ENCODE measurements around the gene ALLC. TPM values are rescaled to one million over a fixed set of nuclear protein-coding genes. Genes with fewer than 3 reads are reported as not detected.

Gene ALLC
- total RNA-seq, 4 donors from 2014 or later: not detected

- 64% methylated on average over 3 of the region's 3 CpGs for WGBS
- no peak for DNase-seq (ENCODE audit: extremely low spot score)
- Histone ChIP-seq H3K4me3 (no peak overlapping the region), H3K27ac (replicated peaks in 1 of 4) (no peak overlapping the region), H3K36me3 (no peaks in the 10 kb centered on the region), H3K4me1 (peaks cover 0 to 5% (median 0%) of the 10 kb centered on the region in 4 donors), H3K27me3 (peaks cover 0 to 16% (median 0%) of the 10 kb centered on the region in 4 donors), H3K9me3 (no peaks in the 10 kb centered on the region)
- intact Hi-C loops (cut with DNase I): no loop called here
- TF ChIP-seq EP300 (IDR thresholded peaks at IDR 0.05) (no peak), POLR2A (IDR thresholded peaks at IDR 0.05; ENCODE audit: low read depth) (no peak), POLR2AphosphoS5 (IDR thresholded peaks at IDR 0.05) (no peak), CTCF (IDR thresholded peaks at IDR 0.05) (no peak)
Measured at GRCh38 chr2:3712424-3712823, 54.4 kb downstream of the ALLC start.

GRCh38 chr2:3712831-3713503, 55.0 kb downstream of the ALLC start:
- H3K9me3 ChIP-seq: no peaks in the 10 kb centered on the region
- intact Hi-C loops (cut with DNase I): no loop called here
- 48% methylated on average over 9 of the region's 10 CpGs for WGBS
- TF ChIP-seq POLR2AphosphoS5 (IDR thresholded peaks at IDR 0.05) (no peak), POLR2A (IDR thresholded peaks at IDR 0.05; ENCODE audit: low read depth) (no peak), CTCF (IDR thresholded peaks at IDR 0.05) (no peak), EP300 (IDR thresholded peaks at IDR 0.05) (no peak)
- peaks cover 0 to 10% (median 0%) of the 10 kb centered on the region in 4 donors for H3K27me3 ChIP-seq
- H3K4me3 ChIP-seq: no peak overlapping the region
- peaks cover 0 to 5% (median 0%) of the 10 kb centered on the region in 4 donors for H3K4me1 ChIP-seq
- no peaks in the 10 kb centered on the region for H3K36me3 ChIP-seq
- no peak overlapping the region for H3K27ac ChIP-seq (replicated peaks in 1 of 4)
- DNase-seq (ENCODE audit: extremely low spot score): peak; percentile 84

GRCh38 chr2:3718679-3719078, 60.7 kb downstream of the ALLC start:
- TF ChIP-seq POLR2AphosphoS5 (IDR thresholded peaks at IDR 0.05) (no peak), CTCF (IDR thresholded peaks at IDR 0.05) (no peak), EP300 (IDR thresholded peaks at IDR 0.05) (no peak), POLR2A (IDR thresholded peaks at IDR 0.05; ENCODE audit: low read depth) (no peak)
- Histone ChIP-seq H3K27me3 (no peaks in the 10 kb centered on the region), H3K4me3 (no peak overlapping the region), H3K27ac (replicated peaks in 1 of 4) (no peak overlapping the region), H3K4me1 (no peaks in the 10 kb centered on the region), H3K9me3 (no peaks in the 10 kb centered on the region), H3K36me3 (no peaks in the 10 kb centered on the region)
- intact Hi-C loops (cut with DNase I): no loop called here
- 68% methylated on average over 8 of the region's 8 CpGs for WGBS
- no peak for DNase-seq (ENCODE audit: extremely low spot score)

GRCh38 chr2:3725002-3725401, 67.0 kb downstream of the ALLC start:
- 59% methylated on average over 6 of the region's 11 CpGs for WGBS
- Histone ChIP-seq H3K27ac (replicated peaks in 1 of 4) (no peak overlapping the region), H3K4me3 (no peak overlapping the region), H3K27me3 (peaks cover 0 to 36% (median 0%) of the 10 kb centered on the region in 4 donors), H3K4me1 (peaks cover 0 to 11% (median 7%) of the 10 kb centered on the region in 4 donors), H3K9me3 (no peaks in the 10 kb centered on the region), H3K36me3 (no peaks in the 10 kb centered on the region)
- TF ChIP-seq EP300 (IDR thresholded peaks at IDR 0.05): no peak
- no peak for TF ChIP-seq POLR2A (IDR thresholded peaks at IDR 0.05; ENCODE audit: low read depth)
- TF ChIP-seq CTCF (IDR thresholded peaks at IDR 0.05): no peak
- TF ChIP-seq POLR2AphosphoS5 (IDR thresholded peaks at IDR 0.05): no peak
- no peak for DNase-seq (ENCODE audit: extremely low spot score)
- intact Hi-C loops (cut with DNase I): no loop called here
